ENCODE data around the gene CHL1.
A peak's percentile ranks its signal among the peaks of the same experiment; 100 is the strongest.

Gene CHL1, protein sequence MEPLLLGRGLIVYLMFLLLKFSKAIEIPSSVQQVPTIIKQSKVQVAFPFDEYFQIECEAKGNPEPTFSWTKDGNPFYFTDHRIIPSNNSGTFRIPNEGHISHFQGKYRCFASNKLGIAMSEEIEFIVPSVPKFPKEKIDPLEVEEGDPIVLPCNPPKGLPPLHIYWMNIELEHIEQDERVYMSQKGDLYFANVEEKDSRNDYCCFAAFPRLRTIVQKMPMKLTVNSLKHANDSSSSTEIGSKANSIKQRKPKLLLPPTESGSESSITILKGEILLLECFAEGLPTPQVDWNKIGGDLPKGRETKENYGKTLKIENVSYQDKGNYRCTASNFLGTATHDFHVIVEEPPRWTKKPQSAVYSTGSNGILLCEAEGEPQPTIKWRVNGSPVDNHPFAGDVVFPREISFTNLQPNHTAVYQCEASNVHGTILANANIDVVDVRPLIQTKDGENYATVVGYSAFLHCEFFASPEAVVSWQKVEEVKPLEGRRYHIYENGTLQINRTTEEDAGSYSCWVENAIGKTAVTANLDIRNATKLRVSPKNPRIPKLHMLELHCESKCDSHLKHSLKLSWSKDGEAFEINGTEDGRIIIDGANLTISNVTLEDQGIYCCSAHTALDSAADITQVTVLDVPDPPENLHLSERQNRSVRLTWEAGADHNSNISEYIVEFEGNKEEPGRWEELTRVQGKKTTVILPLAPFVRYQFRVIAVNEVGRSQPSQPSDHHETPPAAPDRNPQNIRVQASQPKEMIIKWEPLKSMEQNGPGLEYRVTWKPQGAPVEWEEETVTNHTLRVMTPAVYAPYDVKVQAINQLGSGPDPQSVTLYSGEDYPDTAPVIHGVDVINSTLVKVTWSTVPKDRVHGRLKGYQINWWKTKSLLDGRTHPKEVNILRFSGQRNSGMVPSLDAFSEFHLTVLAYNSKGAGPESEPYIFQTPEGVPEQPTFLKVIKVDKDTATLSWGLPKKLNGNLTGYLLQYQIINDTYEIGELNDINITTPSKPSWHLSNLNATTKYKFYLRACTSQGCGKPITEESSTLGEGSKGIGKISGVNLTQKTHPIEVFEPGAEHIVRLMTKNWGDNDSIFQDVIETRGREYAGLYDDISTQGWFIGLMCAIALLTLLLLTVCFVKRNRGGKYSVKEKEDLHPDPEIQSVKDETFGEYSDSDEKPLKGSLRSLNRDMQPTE (N-terminal part only)

DNA sequence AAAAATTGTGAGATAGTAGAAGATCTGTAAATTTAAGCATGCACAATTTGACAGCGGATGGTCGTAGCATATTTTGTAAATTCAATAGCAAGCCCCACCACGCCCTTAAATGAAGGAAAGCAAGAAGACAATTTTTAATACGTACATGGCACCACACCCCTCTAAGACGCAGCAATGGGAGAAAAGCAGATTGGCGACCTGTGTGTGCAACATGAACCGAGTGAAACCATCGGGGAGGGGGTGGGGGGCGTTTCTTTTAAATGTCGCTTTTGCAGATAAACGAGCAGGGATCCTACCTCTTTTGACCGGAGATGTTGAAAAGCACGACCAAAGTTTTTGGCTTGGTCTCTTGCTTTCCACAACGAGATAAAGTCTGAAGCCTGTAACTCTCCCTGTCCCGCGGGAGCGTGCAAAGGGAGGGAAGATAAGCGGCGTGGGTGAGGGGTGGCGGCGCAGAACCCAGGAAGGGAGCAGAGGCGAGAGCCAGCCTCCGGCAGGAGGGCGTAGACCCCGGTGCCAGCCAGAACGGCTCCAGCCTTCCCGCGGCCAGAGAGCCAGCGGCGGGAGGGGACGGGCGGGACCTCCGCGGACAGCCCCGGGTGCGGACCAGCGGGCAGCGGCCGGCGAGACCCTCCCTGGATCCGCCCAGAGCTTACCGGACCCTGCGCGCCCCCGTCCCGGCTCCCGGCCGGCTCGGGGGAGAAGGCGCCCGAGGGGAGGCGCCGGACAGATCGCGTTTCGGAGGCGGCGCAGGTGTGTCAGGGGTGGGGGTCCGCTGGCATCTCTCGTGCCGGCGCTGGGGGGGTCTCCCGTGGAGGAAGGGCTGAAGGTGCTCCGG, at the start of gene CHL1:
Gene CHL1 (plus strand): TSS at position 453 of the 838 bp plus-strand sequence. CDS start 123,014 bp downstream, outside the sequence.
- DNase-seq = no peak

DNA sequence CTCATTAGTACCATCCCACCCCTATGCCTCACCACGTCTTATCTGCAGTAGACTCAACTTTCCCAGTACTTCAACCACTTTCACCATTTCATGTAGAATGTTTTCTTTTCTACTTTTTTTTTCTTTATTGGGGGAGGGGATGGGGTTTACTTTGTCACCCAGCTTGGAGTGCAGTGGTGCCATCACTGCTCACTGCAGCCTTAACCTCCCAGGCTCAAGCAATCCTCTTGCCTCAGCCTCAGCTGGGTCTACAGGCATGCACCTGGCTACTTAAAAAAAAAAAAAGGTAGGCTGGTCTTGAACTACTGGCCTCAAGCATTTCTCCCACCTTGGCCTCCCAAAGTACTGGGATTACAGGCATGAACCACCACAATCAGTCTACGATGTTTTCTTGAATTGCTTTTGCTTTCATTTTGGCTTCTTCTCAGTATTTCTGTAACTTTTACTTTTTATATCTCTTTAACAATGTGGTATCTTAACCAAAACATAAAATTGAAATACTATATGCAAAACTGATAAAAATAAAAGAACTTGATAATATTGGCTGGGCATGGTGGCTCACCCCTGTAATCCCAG, 44.9 kb upstream of the CHL1 start:
- no peak for DNase-seq

DNA sequence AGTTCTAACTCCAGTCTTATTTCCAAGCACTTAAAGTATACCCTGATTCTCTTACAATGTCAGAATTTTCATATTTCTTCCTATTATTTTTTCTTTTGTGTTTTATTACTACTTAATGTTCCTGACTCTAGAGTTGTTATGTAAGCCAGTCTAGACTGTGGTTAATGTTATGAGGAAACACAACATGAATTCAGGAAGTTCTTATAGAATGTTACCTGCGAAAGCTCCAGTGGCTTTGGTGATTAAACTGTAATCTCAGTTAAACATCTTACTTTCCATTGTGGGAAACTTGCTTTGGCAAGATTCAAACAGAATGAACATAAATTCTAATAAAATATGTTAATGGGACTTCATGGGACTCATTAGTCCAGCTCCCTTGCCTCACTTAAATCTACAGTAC, 36.6 kb upstream of the CHL1 start:
- no peak for DNase-seq

DNA sequence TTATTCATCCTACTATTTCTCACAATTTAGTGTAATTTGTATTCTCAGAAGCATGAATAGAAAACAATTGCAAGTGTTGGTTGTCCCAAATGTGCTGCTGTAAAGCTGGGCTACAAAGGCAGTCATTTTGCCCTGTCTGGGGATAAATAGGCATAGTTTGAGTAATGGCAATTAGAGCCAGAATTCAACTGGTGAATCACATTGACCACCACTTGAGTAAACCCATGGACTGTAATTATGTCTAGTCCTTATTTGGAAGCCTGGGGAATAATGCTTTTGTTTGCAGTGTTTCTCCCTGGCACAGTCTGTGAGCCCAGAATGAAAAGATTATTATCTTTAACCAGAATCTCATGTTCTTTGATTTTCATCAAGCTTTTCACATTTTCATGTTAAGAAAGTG, 30.5 kb upstream of the CHL1 start:
- peak; percentile 1 for DNase-seq

DNA sequence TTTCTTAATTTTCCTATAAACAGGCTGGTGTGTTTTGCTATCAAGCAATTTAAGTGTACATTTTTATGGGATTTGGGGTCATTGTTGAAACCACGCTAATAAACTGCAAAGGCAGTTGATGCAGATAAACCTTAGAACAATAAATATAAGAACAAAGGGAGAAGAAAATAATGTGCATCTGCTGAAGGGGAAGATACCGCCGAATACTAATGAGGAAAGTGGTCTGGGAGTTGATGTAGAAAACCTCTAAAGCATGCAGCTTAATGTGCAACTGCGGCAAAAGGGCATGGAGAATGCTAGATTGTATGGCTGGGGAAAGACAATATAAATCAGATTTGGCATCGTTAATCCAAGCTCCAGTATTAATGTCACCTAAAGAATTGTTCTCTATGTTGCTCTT, 29.8 kb upstream of the CHL1 start:
- no peak for DNase-seq

DNA sequence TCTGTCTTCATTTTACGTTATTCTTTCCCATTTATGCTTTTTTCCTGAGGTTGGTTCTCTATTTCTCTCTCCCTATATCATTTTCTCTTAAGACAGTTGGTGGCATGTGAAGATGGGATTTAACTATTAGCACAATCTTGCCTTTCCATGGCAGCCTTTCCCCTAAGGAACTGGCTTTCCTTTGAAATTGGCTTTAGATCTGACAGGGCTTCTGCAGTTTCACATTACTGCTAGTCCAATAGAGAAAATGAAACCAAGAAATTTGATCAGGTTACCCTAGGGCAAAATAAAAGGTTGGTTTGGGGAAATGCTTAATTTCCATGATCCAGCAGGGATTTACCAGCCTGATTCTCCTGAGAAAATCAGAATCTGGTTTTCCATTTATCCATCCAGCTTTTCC, 22.7 kb upstream of the CHL1 start:
- no peak for DNase-seq

DNA sequence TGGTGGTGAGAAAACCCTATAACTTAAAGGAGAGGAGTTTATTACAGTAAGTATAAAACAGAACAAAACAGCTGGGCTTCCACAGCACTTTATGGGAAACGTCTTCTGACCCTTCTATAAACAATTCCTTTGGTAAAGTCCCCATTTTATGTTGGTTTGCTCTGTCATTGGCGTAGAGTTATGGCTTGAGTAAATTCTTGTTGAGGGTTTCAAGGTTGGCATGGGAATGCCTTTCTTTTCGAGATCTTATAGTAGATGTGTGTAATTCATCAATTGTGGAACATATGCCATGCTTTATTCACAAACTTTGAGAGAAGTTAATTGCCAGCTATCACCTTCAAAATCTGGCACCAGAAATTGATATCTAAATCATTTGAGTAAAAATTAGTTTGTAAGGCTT, 11.6 kb upstream of the CHL1 start:
- DNase-seq = no peak

DNA sequence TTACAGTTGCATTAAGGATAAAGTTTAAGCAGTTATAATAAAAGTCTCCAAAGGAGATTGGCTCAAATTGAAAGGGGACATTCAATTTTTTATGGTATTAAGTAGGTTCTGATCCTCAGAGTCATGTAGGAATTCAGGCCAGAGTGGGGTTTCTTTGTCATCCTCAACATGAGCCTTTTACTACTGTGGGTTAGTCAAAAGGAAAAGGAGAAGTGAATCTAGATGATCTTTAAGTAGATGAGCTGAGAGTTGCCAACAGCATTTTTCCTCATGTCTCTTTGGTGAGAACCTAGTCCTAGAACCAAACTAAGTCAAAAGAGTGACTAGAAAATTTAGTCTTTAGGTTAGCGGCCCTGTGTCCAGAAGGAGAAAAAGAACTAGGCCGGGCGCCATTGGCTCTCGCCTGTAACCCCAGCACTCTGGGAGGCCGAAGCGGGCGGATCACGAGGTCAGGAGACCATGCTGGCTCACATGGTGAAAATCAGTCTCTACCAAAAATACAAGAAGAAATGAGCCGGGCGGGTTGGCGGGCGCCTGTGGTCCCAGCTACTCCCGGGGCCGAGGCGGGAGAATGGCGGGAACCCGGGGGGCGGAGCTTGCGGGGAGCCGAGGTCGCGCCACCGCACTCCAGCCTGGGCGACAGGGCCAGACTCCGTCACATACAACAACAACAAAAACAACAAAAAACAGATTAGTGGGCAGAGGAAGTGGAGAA, 4.2 kb upstream of the CHL1 start:
- no peak for DNase-seq

DNA sequence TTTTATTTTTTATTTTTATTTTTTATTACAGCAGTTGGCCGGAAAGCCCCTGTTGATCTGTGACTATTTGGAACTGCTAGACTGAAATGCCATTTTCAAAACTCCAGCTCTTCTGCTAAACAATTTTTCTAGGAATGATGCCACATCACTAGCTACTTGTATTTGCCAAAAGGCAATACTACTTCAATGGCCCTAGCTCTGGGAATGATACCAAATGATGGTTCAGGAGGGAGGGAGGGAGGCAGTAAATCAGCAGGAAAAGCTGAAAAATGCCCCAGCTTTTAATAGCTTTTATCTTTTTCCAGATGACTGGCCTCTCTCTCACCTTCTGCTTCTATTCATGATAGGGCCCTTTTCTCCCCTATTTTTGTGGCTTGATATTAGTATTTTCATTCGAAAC, 2.6 kb upstream of the CHL1 start:
- no peak for DNase-seq

DNA sequence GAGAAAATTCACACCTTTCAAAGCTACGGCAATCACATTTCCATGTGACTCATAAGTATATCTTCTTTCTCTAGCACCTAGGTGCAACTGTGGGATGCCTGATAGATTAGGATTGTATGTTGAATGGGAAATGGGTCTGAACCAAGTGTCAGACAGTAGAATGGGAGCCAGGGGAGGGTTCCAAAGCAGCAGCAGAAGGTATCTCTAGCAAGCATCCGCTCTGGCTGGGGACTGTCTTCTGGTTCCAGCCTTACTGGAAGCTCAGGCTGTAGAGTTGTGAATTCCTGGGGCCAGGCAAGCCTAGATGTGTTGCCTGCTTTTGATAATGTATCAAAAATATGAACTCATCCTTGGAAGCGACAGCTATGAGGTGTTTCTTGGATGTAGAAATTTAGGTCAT, 2.1 kb upstream of the CHL1 start:
- no peak for DNase-seq

DNA sequence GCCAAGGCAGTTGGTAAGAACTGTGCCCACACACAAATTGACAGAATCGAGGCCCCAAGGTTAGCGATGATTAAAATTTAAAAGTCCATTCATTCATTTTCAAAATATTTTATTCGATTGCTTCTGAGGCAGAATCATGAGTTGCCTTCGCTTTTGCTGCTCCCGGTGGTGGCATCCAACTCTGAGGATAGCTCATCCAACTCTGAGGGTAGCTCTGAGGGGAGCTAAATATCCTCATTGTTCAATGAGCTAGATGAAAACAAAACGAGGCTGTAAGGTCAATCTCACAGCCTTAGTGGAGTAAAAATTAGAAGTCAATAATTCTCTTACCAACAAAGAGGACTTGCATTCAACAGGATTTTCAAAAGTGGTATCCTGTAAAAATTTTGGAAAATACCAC, 897 bp upstream of the CHL1 start:
- DNase-seq = no peak

DNA sequence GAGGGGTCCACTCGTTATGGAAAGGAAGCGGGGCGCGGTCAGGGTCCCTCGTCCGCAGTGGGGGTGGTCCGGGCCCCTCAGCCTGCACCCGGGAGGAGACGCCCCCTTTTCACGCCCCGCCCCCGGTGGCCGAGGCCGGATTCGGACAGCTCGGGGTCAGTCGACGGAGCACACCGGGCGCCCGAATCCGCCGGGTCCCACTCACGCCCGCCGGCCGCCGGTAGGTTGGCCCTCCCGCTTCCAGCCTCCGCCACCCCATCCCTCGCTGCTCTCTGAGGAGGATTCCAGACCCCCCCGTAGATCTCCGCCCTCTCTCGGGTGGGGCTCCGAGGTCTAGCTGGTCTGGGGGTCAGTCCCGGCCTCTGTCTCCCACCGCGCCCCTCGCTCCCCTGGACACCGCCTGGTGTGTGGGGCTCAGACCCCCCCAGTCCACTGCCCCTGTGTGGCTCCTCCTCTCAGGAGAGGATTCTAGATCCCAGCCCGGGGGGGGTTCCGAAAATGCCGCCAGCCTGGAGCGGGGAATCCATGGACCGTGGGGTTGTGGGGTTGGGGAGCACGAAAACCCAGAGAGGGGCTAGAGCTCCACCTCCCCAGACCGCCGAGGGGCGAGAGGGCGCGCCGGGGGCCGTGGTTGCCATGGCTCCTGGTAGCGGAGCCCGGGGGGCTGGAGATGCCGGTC, 725 bp downstream of the CHL1 start:
- DNase-seq = no peak

DNA sequence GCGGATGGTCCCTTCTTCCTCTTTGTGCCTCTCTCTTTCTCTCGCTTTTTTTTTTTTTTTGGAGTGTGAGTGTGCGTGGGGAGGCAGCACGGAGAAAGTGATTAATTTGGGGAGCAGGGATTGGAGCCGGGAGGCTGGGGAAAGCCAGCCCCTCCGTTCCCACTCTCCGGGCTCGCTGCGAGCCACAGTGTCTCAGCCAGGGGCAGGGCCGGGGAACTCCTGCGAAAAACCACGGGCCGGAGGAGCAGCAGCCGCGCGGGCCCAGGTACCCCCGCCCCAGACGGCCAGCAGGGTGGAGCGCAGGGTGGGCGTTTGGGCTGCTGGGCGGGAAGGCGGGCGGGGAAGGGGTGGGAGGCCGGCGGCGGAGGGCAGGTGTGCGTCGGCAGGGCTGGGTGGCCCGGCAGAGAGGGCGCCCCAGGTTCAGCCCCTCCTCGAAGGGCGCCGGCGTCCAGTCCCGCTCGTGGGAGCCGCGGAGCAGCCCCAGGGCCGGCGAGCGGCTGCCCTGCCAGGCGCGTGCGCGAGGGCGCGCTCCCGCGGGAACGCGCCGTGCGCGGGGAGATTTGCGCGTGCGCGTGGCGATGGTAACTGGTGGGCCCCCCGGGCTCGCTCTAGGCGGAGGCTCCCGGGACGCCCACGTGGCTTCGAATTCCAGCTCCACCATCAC, 1.4 kb downstream of the CHL1 start:
- peak; percentile 18 for DNase-seq

DNA sequence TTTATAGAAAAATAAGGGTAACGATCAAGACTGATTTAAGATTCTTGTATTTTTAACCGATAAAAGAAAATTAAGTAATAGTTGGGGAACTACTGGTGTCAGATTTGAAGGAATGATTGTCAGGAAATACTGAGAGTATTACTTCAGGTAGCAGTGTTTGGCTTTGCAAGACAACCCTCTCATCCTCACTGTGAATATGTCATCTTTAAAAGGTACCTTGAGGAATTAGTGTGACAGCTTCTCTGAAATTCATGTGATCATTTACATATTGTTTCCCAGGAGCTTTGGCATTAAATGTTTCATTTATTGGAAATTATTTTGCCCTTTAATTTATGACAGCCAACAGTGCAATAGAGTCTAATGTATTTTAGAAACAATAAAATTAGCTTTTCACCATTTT, 3.3 kb downstream of the CHL1 start:
- DNase-seq = no peak

DNA sequence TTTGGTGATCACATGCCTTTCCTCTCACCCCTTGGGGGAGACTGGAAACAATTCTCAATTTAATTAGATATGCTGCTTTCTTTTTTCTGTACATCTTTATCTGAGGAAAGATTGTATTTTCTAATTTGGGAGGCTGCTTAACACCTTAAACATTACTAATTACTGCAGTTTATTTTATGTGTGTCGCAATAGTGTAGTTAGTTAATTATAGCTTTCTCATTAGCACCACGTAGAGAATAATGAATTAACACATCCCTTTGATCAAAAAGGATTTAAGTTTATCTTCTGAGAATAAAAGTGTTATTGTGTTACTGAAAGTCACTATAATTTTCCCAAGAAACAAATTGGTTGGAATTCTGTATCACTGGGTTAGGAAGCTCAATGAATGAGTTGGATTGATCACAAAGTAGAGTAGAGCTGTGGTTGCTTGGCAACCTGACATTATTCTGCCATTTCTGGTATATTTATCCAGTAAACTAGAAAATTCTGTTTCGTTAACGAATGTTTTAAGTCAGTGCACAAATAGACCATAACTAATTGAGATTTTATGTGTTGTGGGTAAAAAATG, 4.3 kb downstream of the CHL1 start:
- DNase-seq = no peak

DNA sequence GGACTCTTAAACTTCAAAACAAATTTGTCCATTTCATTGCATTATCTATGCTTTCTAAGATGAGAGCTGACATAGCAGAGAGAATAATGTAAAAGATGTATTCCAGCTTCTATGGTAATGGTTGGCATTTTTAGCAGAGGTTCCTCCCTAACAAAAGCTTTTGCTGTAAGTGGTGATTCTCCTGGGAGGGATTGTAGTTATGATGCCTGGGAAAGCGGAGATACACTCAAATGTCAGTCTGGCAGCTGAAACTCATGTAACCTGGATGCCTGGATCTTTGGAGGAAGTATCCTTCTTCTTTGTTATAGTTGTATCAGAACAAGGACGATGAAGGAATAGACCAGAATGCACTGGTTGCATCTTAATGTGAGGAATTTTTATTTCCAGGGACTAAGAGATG, 7.5 kb downstream of the CHL1 start:
- DNase-seq = no peak

DNA sequence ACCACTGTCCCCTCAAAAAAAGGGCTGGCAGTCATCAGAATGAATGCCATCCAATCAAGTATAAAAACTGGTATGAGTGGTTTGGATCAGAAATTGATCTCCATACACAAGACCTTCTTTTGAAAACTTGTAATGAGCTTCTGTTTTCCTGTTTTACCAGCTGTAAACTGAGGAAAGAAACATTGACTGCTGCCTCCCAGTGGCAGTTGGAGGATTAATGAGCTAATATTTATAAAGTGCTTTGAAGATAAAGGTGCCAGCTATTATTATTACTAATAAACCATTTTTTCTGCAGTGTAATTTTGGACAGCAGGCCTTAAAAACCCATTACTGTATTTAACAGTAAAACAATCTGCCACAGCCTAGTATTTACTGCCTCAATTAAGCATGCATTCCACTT, 11.4 kb downstream of the CHL1 start:
- DNase-seq = no peak

DNA sequence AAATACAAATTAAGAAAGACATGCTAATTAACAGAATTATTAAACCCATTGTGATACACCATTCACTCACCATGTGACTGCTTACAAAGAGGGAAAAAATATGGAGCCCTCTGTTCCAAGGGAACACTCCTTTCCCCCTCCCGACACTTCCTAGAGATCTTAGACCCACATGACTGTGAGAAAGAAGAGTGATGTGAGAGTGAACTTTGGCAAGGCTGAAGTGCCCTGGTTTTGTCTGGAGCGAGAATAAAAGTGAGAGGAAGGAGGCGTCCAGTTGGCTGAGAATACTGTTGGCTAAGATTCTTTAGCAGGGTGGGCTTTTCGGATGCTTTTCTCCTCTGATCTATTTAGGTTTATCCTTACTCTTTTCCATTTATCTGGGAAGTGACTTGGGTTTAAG, 14.1 kb downstream of the CHL1 start:
- no peak for DNase-seq

DNA sequence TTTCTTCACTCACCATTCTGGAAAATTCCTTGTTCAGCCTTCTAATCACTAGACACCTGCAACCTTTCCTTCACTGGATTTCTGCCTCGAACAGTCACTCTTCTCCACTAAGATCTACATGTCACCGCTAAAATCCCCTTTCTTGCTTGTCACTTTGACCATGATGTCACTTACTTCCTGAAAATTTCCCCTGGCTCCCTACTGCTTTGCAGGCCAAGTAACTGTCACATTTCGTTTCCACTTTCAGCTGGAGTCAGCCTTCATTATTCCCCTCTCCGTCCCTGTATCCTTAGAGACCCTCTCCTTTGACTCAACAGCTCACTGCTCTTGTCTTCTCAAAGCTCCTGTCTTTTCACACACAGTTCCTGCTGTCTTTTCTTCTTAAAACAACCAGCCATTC, 15.9 kb downstream of the CHL1 start:
- no peak for DNase-seq
